HG03565 (cell line): ENCODE measurements around the gene FBXW8.
A peak's percentile ranks its signal among the peaks of the same experiment; 100 is the strongest.
"Not testable (repeated sequence)": the region's sequence is repeated elsewhere in the genome, so short reads cannot be mapped to it uniquely, and the experiment has no call there.

Experiments used
- ATAC-seq: cut with Tn5 transposase; IDR thresholded peaks from one replicate; pipeline ENCODE4 v1.9.1; 2021; ENCODE audit warnings: mild to moderate bottlenecking, moderate library complexity; ENCODE audit not compliant: unreplicated experiment

The FBXW8 gene

DNA sequence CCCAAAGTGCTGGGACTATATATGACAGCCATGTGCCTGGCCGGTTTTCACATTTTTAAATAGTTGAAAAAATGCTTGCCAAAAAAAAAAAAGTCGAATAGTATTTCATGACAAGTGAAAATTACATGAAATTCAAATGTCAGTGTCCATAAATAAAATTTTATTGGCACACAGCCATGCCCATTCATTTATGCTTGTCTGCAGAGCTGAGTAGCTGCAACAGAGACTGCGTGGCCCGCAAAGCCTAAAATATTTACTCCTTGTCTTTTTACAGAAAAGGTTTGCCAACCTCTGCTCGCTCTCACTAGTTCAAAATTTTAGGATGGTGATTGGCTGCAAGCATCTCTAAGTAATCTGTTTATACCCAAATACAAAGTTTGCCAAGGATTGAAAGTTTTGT lies 139.3 kb downstream of the FBXW8 start:
- ATAC-seq: no peak

GRCh38 chr12:117051380-117051779 lies 140.6 kb downstream of the FBXW8 start:
- no peak for ATAC-seq

- ATAC-seq: no peak
These were observed 141.8 kb downstream of the FBXW8 start for GRCh38 chr12:117052386-117053049.

DNA sequence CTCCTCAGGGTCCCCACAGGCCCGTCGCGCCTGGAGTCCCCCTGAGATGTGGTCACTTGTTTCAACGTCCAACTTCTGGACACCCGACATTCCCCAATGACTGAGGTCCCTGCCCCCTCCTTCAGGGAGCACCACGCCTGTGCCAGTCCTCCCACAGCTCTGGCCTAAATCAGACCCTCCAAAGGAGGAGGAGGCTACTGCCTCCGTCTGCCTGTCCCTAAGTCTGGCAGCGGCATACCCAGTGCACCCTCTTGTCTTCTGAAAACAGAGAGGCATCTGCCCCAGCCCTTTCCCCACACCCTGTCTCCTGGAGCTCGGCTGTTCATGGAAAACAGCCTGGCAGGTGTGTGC lies 142.3 kb downstream of the FBXW8 start:
- ATAC-seq: no peak

GRCh38 chr12:117053597-117054201 lies 142.9 kb downstream of the FBXW8 start:
- ATAC-seq: no peak

- ATAC-seq: no peak
These were observed 143.5 kb downstream of the FBXW8 start for GRCh38 chr12:117054279-117054678.

DNA sequence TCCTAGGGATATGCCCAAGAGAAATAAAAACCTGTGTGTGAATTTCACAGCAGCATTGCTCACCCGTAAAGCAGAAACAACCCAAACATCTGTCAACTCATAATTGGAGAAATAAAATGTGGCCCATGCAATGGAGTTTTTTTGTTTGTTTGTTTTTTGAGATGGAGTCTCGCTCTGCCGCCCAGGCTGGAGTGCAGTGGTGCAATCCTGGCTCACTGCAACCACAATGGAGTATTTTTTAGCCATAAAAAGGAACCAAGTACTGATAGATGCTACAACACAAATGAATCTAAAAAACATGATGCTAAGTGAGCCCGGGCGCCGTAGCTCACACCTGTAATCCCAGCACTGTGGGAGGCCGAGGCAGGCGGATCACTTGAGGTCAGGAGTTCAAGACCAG lies 146.9 kb downstream of the FBXW8 start:
- not testable (repeated sequence) for ATAC-seq

DNA sequence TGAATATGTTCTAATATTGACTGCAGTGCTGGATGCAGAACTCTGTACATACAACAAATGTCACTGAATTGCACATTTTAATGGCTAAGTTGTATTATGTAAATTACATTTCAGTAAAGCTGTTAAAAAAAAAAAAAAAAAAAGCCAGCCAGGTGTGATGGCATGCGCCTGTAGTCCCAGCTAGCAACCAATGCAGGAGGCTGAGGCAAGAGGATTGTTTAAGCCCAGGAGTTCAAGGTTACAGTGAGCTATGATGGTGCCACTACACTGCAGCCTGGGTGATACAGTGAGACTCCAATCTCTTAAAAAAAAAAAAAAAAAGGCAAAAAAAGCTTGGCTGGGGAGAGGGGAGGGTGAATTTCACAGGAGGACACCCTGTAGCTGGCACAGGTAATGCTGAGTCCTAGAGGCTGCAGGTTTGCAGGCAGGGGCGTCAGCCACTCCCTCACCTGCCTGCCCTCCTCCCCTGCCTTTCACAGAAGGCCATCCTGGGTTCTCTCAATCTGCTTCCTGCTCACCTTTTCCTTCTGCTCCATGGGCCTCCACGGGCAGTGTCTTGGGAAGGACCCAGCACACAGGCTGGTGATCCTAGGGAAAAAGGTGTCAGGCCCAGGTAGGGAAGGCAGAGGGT lies 147.8 kb downstream of the FBXW8 start:
- no peak for ATAC-seq

DNA sequence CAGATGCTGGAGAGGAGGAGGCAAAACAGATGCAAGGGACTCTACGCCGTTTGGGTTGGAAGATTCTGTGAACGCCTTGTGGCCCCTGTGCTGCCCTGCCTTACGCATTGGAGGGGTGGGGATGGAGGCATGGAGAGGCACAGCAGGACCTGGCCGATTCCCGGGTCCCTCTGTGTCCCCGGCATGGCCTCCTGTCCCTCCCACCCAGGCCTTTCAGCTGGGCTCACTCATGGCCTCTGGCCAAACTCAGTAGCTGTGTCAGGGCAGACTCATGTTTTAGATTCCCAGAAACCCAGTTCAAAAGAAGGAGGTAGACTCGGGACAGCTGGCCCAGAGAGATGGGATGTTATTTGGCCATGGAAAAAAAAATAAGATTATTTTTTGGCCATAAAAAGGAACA lies 148.4 kb downstream of the FBXW8 start:
- ATAC-seq: no peak

GRCh38 chr12:117060246-117060928 lies 149.6 kb downstream of the FBXW8 start:
- no peak for ATAC-seq

DNA sequence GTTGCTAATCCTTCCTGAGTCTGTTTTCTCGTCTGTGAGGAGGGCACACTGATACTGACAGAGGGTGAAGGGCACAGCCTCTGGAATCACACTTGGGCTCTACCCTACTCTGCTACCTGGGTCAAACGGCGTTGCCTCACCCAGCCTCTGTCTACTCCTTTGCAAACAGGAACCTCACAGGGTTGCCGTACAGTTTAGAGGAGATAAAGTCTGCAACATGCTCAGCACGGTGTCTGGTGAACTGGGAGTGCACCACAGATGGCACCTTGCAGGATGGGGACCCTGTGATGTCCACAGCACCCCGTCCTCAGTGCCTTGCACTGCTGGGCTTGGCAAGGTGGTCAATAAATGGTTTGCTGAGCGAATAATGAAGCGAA lies 150.2 kb downstream of the FBXW8 start:
- no peak for ATAC-seq

- ATAC-seq: no peak
These were observed 150.9 kb downstream of the FBXW8 start for GRCh38 chr12:117061555-117062079.

GRCh38 chr12:117063162-117063911 lies 152.6 kb downstream of the FBXW8 start:
- peak; percentile 59 for ATAC-seq

DNA sequence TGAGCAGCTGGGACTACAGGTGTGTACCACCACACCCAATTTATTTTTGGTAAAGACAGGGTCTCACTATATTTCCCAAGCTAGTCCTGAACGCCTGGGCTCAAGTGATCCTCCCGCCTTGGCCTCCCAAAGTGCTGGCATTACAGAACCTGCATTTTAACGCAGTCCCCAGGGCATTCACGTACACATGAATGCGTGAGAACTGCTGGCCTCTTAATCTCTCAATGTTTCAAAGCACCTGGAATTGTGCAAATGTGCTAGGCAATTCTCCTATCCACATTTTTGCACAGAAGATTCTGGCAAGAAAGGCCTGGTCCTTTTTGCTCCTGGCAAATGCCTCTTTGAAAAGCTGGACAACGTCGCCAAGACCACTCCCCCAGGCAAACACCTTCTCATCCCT lies 153.3 kb downstream of the FBXW8 start:
- no peak for ATAC-seq

DNA sequence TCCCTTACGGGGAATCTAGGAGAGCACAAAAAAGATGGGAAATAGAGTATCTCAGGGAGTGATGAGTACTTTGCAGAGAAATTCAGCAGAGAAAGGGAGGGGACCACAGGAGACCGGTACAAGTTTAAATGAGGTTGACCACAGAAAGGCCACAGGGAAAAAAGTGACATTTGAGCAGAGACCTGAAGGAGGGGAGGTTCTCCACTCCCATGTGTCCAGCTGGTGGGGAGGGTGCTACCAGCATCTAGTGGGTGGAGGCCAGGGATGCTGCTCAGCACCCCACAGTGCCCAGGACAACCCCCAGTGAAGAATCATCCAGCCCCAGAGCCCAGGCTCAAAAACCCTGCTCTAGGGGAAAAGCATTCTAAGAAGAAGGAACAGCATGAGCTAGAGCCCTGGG lies 153.8 kb downstream of the FBXW8 start:
- ATAC-seq: no peak

- no peak for ATAC-seq
These were observed 156.3 kb downstream of the FBXW8 start for GRCh38 chr12:117067016-117067415.

GRCh38 chr12:117067638-117068037 lies 156.9 kb downstream of the FBXW8 start:
- no peak for ATAC-seq

DNA sequence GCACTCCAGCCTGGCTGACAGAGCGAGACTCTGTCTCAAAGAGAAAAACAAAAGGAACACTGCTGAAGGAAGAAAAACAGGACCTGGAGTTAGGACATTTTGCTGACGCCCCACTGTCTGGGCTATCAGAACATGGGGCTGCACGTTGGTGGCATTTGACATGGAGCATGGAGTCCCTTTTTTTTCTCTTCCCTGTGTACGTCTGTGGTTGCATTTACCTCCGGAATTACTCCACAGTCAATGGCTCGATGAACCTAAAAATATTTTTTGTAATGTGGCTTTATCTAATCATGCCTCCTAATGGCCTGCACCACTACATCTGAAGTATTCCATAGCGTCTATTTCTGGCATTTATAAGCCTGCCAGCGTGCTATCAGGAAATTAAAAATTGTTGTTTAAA lies 157.7 kb downstream of the FBXW8 start:
- ATAC-seq: no peak

- no peak for ATAC-seq
These were observed 158.5 kb downstream of the FBXW8 start for GRCh38 chr12:117069101-117069797.
